Ascending aorta (tissue), 2 donors: Measurements from ENCODE around the gene PTCRA. TPM values are rescaled to one million over a fixed set of nuclear protein-coding genes. Genes with fewer than 3 reads are reported as not detected.
"Not testable (repeated sequence)": the region's sequence is repeated elsewhere in the genome, so short reads cannot be mapped to it uniquely, and the experiment has no call there.

ENCODE experiments used
- DNase-seq, 2 donors: peaks; one replicate each; pipeline ENCODE4 v3.0.0-alpha.2; 2019; ENCODE audit warnings: low spot score in 2 of 2
- H3K27ac ChIP-seq, 2 donors: fragments of 200-600 bp; sonication (generic); one replicate each; pipeline ENCODE4 v1.5.1; 2016 to 2017; ENCODE audit warnings: mild to moderate bottlenecking in 1 of 2
- H3K27me3 ChIP-seq: fragments of 200-600 bp; sonication (generic); one replicate; pipeline ENCODE4 v1.5.1; 2017
- H3K36me3 ChIP-seq, 2 donors: fragments of 200-600 bp; sonication (generic); one replicate each; pipeline ENCODE4 v1.5.1; 2016
- H3K4me1 ChIP-seq, 2 donors: fragments of 200-600 bp; sonication (generic); one replicate each; pipeline ENCODE4 v1.5.1; 2016 to 2017; ENCODE audit warnings: mild to moderate bottlenecking in 1 of 2
- H3K4me3 ChIP-seq, 2 donors: fragments of 200-600 bp; sonication (generic); one replicate each; pipeline ENCODE4 v1.5.1; 2016 to 2017; ENCODE audit warnings: mild to moderate bottlenecking in 1 of 2
- H3K9me3 ChIP-seq, 2 donors: fragments of 200-600 bp; sonication (generic); one replicate each; pipeline ENCODE4 v1.5.1; 2016
- intact Hi-C: fragments of 100-400 bp; cut with DNase I; formaldehyde crosslinking; loops from one replicate; pipeline ENCODE4 v1.15.1; 2023
- total RNA-seq: library from RNA; depleted of rRNA; stranded (reverse); fragments of >200 nt; gene quantifications from one replicate; pipeline ENCODE4 v1.1.0, GENCODE V29; 2016
- TF ChIP-seq, protein P1 (sequence below), 3 experiments: fragments of 200-600 bp in 2 of 3; fragments of 450-650 bp in 1 of 3; sonication (generic) in 2 of 3; IDR thresholded peaks; one replicate each; pipeline ENCODE4 v1.5.1; 2016 to 2019; ENCODE audit warnings: antibody characterized with exemption in 3 of 3, mild to moderate bottlenecking in 1 of 3, moderate library complexity in 1 of 3

The PTCRA gene
- total RNA-seq, 1 donor from 2014 or later: not detected

GRCh38 chr6:42890311-42891198, 25.3 kb upstream of the PTCRA start:
- Histone ChIP-seq H3K27ac (peak overlapping the region; percentile 84 to 91), H3K4me1 (peaks cover 0 to 5% of the 10 kb centered on the region in 2 donors), H3K36me3 (peaks cover 20% of the 10 kb centered on the region in 2 donors), H3K4me3 (peak overlapping the region; percentile 86 to 94), H3K9me3 (no peaks in the 10 kb centered on the region), H3K27me3 (no peaks in the 10 kb centered on the region)
- intact Hi-C loops: no loop called here
- DNase-seq: peak; percentile 70 to 95
- TF ChIP-seq, protein P1, sequence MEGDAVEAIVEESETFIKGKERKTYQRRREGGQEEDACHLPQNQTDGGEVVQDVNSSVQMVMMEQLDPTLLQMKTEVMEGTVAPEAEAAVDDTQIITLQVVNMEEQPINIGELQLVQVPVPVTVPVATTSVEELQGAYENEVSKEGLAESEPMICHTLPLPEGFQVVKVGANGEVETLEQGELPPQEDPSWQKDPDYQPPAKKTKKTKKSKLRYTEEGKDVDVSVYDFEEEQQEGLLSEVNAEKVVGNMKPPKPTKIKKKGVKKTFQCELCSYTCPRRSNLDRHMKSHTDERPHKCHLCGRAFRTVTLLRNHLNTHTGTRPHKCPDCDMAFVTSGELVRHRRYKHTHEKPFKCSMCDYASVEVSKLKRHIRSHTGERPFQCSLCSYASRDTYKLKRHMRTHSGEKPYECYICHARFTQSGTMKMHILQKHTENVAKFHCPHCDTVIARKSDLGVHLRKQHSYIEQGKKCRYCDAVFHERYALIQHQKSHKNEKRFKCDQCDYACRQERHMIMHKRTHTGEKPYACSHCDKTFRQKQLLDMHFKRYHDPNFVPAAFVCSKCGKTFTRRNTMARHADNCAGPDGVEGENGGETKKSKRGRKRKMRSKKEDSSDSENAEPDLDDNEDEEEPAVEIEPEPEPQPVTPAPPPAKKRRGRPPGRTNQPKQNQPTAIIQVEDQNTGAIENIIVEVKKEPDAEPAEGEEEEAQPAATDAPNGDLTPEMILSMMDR (IDR thresholded peaks at IDR 0.05): no peak

DNA sequence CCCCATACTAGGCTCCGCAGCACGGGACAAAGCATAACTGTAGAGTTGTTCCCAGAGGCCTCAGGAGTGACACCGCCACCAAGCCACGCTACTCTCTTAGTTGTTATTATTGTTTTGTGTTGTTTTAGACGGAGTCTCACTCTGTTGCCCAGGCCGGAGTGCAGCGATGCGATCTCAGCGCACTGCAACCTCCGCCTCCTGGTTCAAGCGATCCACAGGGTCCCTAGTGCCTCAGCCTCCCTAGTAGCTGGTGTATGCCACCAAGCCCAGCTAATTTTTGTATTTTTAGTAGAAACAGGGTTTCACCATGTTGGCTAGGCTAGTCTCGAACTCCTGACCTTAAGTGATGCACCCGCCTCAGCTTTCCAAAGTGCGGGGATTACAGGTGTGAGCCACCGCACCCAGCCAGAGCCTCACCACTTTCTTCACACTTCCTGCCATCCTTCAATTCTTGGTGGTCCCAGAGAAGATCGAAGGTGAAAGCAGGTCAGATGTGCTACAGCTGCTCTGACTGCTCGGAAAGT, 24.6 kb upstream of the PTCRA start:
- intact Hi-C loops: no loop called here
- TF ChIP-seq, protein P1 (IDR thresholded peaks at IDR 0.05): no peak
- Histone ChIP-seq H3K27ac (peak overlapping the region; percentile 84 to 91), H3K4me1 (peaks cover 0 to 5% of the 10 kb centered on the region in 2 donors), H3K27me3 (no peaks in the 10 kb centered on the region), H3K4me3 (peak overlapping the region; percentile 86 to 94), H3K36me3 (peaks cover 13% of the 10 kb centered on the region in 2 donors), H3K9me3 (no peaks in the 10 kb centered on the region)
- DNase-seq: no peak

- H3K27me3 ChIP-seq, H3K36me3 ChIP-seq, intact Hi-C loops, H3K4me1 ChIP-seq, H3K9me3 ChIP-seq, DNase-seq, H3K4me3 ChIP-seq, H3K27ac ChIP-seq: not testable (repeated sequence)
Observed at GRCh38 chr6:42894041-42894828, 21.6 kb upstream of the PTCRA start.

- Histone ChIP-seq H3K4me1 (peaks cover 0 to 15% of the 10 kb centered on the region in 2 donors), H3K4me3 (no peak overlapping the region), H3K9me3 (no peaks in the 10 kb centered on the region), H3K36me3 (no peaks in the 10 kb centered on the region), H3K27ac (no peak overlapping the region), H3K27me3 (no peaks in the 10 kb centered on the region)
- DNase-seq: no peak
- intact Hi-C loops: no loop called here
- TF ChIP-seq, protein P1 (IDR thresholded peaks at IDR 0.05): no peak
Observed at GRCh38 chr6:42896178-42896719, 19.6 kb upstream of the PTCRA start.

GRCh38 chr6:42898891-42899361, 16.9 kb upstream of the PTCRA start:
- H3K36me3 ChIP-seq: no peaks in the 10 kb centered on the region
- H3K27me3 ChIP-seq: no peaks in the 10 kb centered on the region
- no peak overlapping the region for H3K27ac ChIP-seq
- H3K4me1 ChIP-seq: peaks cover 0 to 18% of the 10 kb centered on the region in 2 donors
- intact Hi-C loops: loop anchor here (2.0 kb wide), 1 partner anchor 238 kb away; no protein-coding TSS in a partner anchor
- TF ChIP-seq, protein P1 (IDR thresholded peaks at IDR 0.05): peak; percentile 72 to 86 (median 83)
- H3K9me3 ChIP-seq: no peaks in the 10 kb centered on the region
- peak in 1 of 2 donors; percentile 85 for DNase-seq
- H3K4me3 ChIP-seq: no peak overlapping the region
